Measurements from ENCODE around the gene IL20. TPM values are rescaled to one million over a fixed set of nuclear protein-coding genes. Genes with fewer than 3 reads are reported as not detected.
"Not testable (repeated sequence)": the region's sequence is repeated elsewhere in the genome, so short reads cannot be mapped to it uniquely, and the experiment has no call there.

Gene IL20
- total and polyA plus RNA-seq, 7 donors: not detected

- Histone ChIP-seq H3K36me3 (no peaks in the 10 kb centered on the region), H3K27me3 (no peaks in the 10 kb centered on the region), H3K4me1 (no peaks in the 10 kb centered on the region), H3K27ac (no peak overlapping the region), H3K4me3 (no peak overlapping the region), H3K9me3 (no peaks in the 10 kb centered on the region)
- intact Hi-C loops (cut with DNase I): no loop called here
- DNase-seq: no peak
- 95 to 97% methylated on average over 3 of the region's 3 CpGs for WGBS, 2 donors
- TF ChIP-seq CTCF (IDR thresholded peaks at IDR 0.05) (no peak), POLR2AphosphoS5 (IDR thresholded peaks at IDR 0.05) (no peak), POLR2A (IDR thresholded peaks at IDR 0.05) (no peak), EP300 (IDR thresholded peaks at IDR 0.05) (no peak)
These were observed 18.0 kb upstream of the IL20 start for GRCh38 chr1:206847337-206847834.

- intact Hi-C loops (cut with DNase I): no loop called here
- no peak overlapping the region for H3K4me3 ChIP-seq
- WGBS, 2 donors: 92 to 94% methylated on average over 1 of the region's 1 CpG
- H3K27ac ChIP-seq: no peak overlapping the region
- no peak for DNase-seq
- no peak for TF ChIP-seq POLR2AphosphoS5 (IDR thresholded peaks at IDR 0.05)
- H3K36me3 ChIP-seq: no peaks in the 10 kb centered on the region
- no peaks in the 10 kb centered on the region for H3K9me3 ChIP-seq
- no peaks in the 10 kb centered on the region for H3K4me1 ChIP-seq
- H3K27me3 ChIP-seq: no peaks in the 10 kb centered on the region
These were observed 17.5 kb upstream of the IL20 start for GRCh38 chr1:206847946-206848345.

GRCh38 chr1:206850401-206850800 lies 15.0 kb upstream of the IL20 start:
- H3K27ac ChIP-seq: no peak overlapping the region
- 79 to 87% methylated on average over 2 of the region's 2 CpGs for WGBS, 2 donors
- DNase-seq: no peak
- H3K9me3 ChIP-seq: no peaks in the 10 kb centered on the region
- H3K4me1 ChIP-seq: no peaks in the 10 kb centered on the region
- TF ChIP-seq CTCF (IDR thresholded peaks at IDR 0.05): no peak
- no peak for TF ChIP-seq POLR2AphosphoS5 (IDR thresholded peaks at IDR 0.05)
- TF ChIP-seq POLR2A (IDR thresholded peaks at IDR 0.05): no peak
- no peak for TF ChIP-seq EP300 (IDR thresholded peaks at IDR 0.05)
- H3K27me3 ChIP-seq: no peaks in the 10 kb centered on the region
- no peaks in the 10 kb centered on the region for H3K36me3 ChIP-seq
- no peak overlapping the region for H3K4me3 ChIP-seq
- intact Hi-C loops (cut with DNase I): no loop called here

- no peaks in the 10 kb centered on the region for H3K36me3 ChIP-seq
- H3K4me3 ChIP-seq: no peak overlapping the region
- intact Hi-C loops (cut with DNase I): no loop called here
- no peaks in the 10 kb centered on the region for H3K4me1 ChIP-seq
- no peak overlapping the region for H3K27ac ChIP-seq
- H3K9me3 ChIP-seq: no peaks in the 10 kb centered on the region
- no peaks in the 10 kb centered on the region for H3K27me3 ChIP-seq
- no peak for TF ChIP-seq POLR2AphosphoS5 (IDR thresholded peaks at IDR 0.05)
- TF ChIP-seq EP300 (IDR thresholded peaks at IDR 0.05): no peak
- TF ChIP-seq POLR2A (IDR thresholded peaks at IDR 0.05): no peak
- TF ChIP-seq CTCF (IDR thresholded peaks at IDR 0.05): no peak
- WGBS, 2 donors: 66 to 78% methylated on average over 5 of the region's 5 CpGs
- DNase-seq: no peak
These were observed 13.9 kb upstream of the IL20 start for GRCh38 chr1:206851341-206852010.

GRCh38 chr1:206852662-206853061 lies 12.8 kb upstream of the IL20 start:
- H3K4me3 ChIP-seq; H3K36me3 ChIP-seq; H3K9me3 ChIP-seq; intact Hi-C loops (cut with DNase I); DNase-seq; H3K4me1 ChIP-seq; H3K27ac ChIP-seq; H3K27me3 ChIP-seq: not testable (repeated sequence)
- 94 to 96% methylated on average over 2 of the region's 2 CpGs for WGBS, 2 donors

- H3K36me3 ChIP-seq; H3K4me1 ChIP-seq; H3K9me3 ChIP-seq; intact Hi-C loops (cut with DNase I); H3K4me3 ChIP-seq; DNase-seq; H3K27me3 ChIP-seq; H3K27ac ChIP-seq: not testable (repeated sequence)
These were observed 11.7 kb upstream of the IL20 start for GRCh38 chr1:206853696-206854095.

Data from sigmoid colon (tissue), 7 donors.